Activated naive CD8-positive, alpha-beta T cell treated with anti-CD3 and anti-CD28 coated beads, Interleukin-2, amount 10 ng/mL, durations not matched to agents 7 days and 5 days (primary cell): ENCODE results near the gene NACC2. TPM values are rescaled to one million over a fixed set of nuclear protein-coding genes. Genes with fewer than 3 reads are reported as not detected.
A peak's percentile ranks its signal among the peaks of the same experiment; 100 is the strongest.

ENCODE experiments used
- ATAC-seq: fragments of 150-1000 bp; cut with Tn5 transposase; one replicate; pipeline ENCODE4 v1.10.0; 2021; ENCODE audit warnings: low read depth, moderate library complexity
- POLR2A ChIA-PET: fragments of 350-600 bp; sonication (Branson Sonifier 250); formaldehyde crosslinking; loops from one replicate; lab custom pipeline; 2021; ENCODE audit warnings: antibody characterized with exemption; lab: Charles Lee
- DNase-seq: peaks from one replicate; pipeline ENCODE4 v3.0.0; 2021
- H3K27ac Mint-ChIP-seq: one replicate; pipeline ENCODE4 v1.8.0; 2022; ENCODE audit warnings: mild to moderate bottlenecking, mixed read lengths
- H3K27me3 Mint-ChIP-seq: one replicate; pipeline ENCODE4 v1.8.0; 2022; ENCODE audit warnings: mild to moderate bottlenecking, moderate library complexity, mixed read lengths
- H3K36me3 Mint-ChIP-seq: one replicate; pipeline ENCODE4 v1.8.0; 2021; ENCODE audit warnings: mild to moderate bottlenecking, mixed read lengths
- H3K4me1 Mint-ChIP-seq: one replicate; pipeline ENCODE4 v1.8.0; 2021; ENCODE audit warnings: mixed read lengths
- H3K4me3 Mint-ChIP-seq: one replicate; pipeline ENCODE4 v1.8.0; 2022; ENCODE audit warnings: mild to moderate bottlenecking, moderate library complexity, mixed read lengths
- H3K9me3 Mint-ChIP-seq: one replicate; pipeline ENCODE4 v1.8.0; 2021; ENCODE audit warnings: mixed read lengths
- total RNA-seq, 2 experiments: library from RNA; stranded (reverse); gene quantifications; one replicate each; pipeline ENCODE4 v1.2.3, GENCODE V29; 2021

Gene NACC2, protein sequence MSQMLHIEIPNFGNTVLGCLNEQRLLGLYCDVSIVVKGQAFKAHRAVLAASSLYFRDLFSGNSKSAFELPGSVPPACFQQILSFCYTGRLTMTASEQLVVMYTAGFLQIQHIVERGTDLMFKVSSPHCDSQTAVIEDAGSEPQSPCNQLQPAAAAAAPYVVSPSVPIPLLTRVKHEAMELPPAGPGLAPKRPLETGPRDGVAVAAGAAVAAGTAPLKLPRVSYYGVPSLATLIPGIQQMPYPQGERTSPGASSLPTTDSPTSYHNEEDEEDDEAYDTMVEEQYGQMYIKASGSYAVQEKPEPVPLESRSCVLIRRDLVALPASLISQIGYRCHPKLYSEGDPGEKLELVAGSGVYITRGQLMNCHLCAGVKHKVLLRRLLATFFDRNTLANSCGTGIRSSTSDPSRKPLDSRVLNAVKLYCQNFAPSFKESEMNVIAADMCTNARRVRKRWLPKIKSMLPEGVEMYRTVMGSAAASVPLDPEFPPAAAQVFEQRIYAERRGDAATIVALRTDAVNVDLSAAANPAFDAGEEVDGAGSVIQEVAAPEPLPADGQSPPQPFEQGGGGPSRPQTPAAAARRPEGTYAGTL
- 10 to 100 TPM; 10.5 to 11.2 TPM for total RNA-seq

DNA sequence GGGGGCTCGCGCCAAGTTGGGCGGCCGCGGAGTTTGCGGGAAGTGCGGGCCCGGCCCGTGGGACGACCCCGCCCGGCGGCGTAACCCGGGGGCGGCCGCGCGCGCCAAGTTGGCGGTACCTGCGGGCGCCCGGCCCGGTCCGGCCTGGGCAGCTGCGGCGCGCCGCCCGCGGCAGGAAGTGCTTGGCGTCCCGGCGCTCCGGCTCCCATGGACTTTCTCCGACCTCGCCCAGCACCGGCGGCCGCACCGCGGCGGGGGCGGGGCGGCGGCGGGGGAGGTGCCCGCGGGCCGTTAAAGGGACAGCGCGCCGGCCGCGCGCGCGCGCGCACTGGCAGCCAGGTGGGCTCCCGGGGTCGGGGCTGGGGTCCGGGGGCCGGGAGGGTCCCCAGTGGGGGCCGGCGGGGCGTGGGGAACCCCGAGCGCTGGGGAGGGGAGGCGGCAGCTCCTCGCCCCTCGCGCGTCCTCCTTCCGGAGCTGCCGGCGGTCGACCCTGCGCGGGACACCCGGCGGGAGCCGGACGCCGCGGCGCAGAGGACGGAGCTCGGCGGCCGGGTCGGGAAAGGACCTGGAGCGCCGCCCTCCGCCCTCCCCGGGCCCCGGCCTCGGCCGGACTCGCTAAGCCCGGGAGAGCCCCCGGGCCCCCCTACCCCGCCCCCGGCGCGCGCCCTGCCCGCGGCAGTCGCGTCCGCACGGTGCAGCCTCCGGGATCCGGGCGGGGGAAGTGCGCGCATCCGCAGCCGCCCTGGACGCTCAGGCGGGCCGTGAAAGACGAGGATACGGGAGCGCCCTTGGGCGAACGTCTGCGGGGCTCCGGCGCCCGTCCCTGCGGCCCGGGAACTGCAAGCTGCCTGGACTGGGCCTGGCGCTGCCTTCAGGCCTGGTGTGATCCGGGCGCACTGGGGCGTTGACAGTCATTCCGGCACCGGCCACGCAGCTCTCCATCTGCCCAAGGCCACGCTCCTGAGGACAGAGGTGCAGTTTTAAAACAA lies at the start of gene NACC2:
Gene NACC2 (minus strand): TSS at position 220 of the 989 bp plus-strand sequence. CDS start 44,768 bp downstream, outside the sequence.
- no peaks in the 10 kb centered on the region for H3K36me3 Mint-ChIP-seq
- no peaks in the 10 kb centered on the region for H3K9me3 Mint-ChIP-seq
- ATAC-seq (peak; percentile 33), DNase-seq (peak; percentile 68)
- peak within 1 kb of the TSS; percentile 82 for H3K4me3 Mint-ChIP-seq
- H3K27me3 Mint-ChIP-seq = peaks cover 4% of the 10 kb centered on the region
- peaks cover 6% of the 10 kb centered on the region for H3K4me1 Mint-ChIP-seq
- H3K27ac Mint-ChIP-seq = peak within 1 kb of the TSS; percentile 77
- POLR2A ChIA-PET = interaction anchor here (1.2 to 10.0 kb wide), 2 partner anchors 15 to 25 kb away, joined by 4 to 164 read pairs; no protein-coding TSS in a partner anchor

DNA sequence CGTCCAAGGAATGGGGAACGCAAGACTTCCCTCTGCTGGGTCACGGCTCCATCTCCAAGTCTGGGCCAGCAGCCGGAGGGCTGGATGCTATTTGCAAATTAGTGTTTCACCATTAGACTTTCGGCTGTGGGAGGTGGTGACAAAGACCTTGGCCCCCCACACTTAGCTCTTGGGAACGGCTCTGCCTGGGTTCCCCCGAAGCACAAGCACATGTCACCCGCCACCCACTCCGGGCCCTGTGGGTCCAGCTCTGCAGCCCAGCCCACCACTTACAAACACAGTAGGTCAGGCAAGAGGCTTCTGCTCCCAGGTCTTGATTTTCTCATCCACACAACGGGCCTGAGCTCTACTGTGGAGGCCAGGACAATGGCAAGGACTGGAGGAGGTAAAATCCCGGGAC lies 49.4 kb upstream of the NACC2 start:
- no peaks in the 10 kb centered on the region for H3K36me3 Mint-ChIP-seq
- no peak for DNase-seq
- H3K4me3 Mint-ChIP-seq = no peak overlapping the region
- no peaks in the 10 kb centered on the region for H3K9me3 Mint-ChIP-seq
- ATAC-seq = no peak
- peaks cover 3% of the 10 kb centered on the region for H3K27me3 Mint-ChIP-seq
- no peaks in the 10 kb centered on the region for H3K4me1 Mint-ChIP-seq
- H3K27ac Mint-ChIP-seq = no peak overlapping the region
- POLR2A ChIA-PET = no interaction called here

DNA sequence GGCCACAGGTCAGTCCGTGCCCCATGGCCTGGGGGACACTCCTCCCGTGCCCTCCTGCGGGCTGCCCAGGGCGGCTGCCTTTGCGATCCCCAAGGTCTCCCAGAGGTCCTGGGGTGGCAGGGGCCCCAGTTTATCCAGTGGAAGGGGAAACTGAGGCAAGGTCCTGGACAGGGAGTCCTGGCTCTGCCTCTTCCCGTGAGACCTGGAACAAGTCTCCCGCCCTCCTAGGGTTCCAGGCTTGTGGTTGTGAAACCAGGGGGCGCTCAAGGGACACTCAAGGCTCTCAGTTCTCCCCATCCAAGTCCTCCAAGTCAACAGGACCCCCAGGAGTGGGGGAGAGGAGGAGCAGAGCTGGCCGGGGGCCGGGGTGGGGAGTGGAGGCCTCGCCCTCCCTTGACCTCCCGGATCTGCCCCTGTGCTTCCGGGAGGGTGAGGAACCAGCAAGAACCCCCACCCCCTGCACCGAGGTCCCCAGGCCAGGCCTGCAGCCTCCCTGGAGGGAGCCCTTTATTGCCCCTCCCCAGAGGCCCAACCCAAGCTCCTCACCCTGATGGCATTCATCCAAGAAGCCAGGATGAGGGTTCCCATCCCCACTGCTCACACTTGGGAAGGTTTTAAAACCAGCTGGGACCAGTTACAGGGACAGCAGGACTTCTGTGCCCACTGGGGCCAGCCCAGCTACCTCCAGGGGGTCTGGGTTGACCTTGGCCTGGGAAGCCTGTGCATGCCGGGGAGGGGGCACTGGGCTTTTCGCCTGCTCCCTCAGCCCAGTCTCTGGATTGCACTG lies 48.3 kb upstream of the NACC2 start:
- Mint-ChIP-seq H3K27me3 (peaks cover 7% of the 10 kb centered on the region), H3K36me3 (no peaks in the 10 kb centered on the region), H3K4me1 (no peaks in the 10 kb centered on the region), H3K9me3 (no peaks in the 10 kb centered on the region), H3K4me3 (no peak overlapping the region), H3K27ac (no peak overlapping the region)
- ATAC-seq (no peak), DNase-seq (no peak)
- POLR2A ChIA-PET = no interaction called here

DNA sequence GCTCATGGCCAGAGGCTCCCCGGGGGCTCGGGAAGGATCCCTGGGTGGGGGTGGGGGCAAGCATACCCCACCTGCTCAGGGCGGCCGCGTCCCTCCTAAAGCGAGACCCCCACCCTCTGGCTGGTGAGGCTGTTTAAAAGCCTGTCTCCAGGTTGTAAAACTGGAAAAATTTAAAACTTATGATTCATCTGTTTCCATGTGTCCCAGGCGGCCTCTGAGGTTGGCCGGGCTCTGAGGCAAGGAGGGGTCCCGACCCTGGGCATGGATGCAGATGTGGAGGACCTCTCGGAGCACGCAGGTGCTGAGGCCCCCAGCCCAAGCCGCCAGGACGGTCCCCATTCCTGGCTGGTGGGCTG lies 47.7 kb upstream of the NACC2 start:
- H3K9me3 Mint-ChIP-seq = no peaks in the 10 kb centered on the region
- H3K27ac Mint-ChIP-seq = no peak overlapping the region
- H3K36me3 Mint-ChIP-seq = no peaks in the 10 kb centered on the region
- H3K4me1 Mint-ChIP-seq = no peaks in the 10 kb centered on the region
- H3K27me3 Mint-ChIP-seq = peaks cover 7% of the 10 kb centered on the region
- no peak for ATAC-seq
- no peak for DNase-seq
- POLR2A ChIA-PET = no interaction called here
- H3K4me3 Mint-ChIP-seq = no peak overlapping the region

DNA sequence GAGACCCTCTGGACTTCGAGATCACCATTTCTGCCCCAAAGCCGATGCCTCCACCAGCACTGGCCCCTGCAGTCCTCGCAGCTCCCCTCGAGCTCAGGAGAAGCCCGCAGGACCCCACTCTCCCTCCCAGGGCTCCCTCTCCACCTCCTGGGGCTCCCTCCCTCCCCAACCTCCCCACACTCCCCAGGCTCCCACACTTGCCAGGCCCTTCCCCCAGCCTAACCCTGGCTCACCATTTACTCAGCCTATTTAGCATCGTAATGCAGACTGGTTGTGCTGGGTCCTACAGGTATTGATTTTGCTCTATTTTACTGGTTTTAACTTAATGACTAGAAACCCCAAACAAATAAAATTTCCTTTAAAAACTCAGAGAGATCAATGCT lies 47.3 kb upstream of the NACC2 start:
- H3K4me3 Mint-ChIP-seq = no peak overlapping the region
- H3K9me3 Mint-ChIP-seq = no peaks in the 10 kb centered on the region
- H3K36me3 Mint-ChIP-seq = no peaks in the 10 kb centered on the region
- no peak overlapping the region for H3K27ac Mint-ChIP-seq
- ATAC-seq (no peak), DNase-seq (no peak)
- peaks cover 7% of the 10 kb centered on the region for H3K27me3 Mint-ChIP-seq
- no peaks in the 10 kb centered on the region for H3K4me1 Mint-ChIP-seq
- POLR2A ChIA-PET = interaction anchor here (0.6 kb wide), 1 partner anchor 235 kb away, joined by 3 read pairs; the partner anchor contains the start of gene CAMSAP1

DNA sequence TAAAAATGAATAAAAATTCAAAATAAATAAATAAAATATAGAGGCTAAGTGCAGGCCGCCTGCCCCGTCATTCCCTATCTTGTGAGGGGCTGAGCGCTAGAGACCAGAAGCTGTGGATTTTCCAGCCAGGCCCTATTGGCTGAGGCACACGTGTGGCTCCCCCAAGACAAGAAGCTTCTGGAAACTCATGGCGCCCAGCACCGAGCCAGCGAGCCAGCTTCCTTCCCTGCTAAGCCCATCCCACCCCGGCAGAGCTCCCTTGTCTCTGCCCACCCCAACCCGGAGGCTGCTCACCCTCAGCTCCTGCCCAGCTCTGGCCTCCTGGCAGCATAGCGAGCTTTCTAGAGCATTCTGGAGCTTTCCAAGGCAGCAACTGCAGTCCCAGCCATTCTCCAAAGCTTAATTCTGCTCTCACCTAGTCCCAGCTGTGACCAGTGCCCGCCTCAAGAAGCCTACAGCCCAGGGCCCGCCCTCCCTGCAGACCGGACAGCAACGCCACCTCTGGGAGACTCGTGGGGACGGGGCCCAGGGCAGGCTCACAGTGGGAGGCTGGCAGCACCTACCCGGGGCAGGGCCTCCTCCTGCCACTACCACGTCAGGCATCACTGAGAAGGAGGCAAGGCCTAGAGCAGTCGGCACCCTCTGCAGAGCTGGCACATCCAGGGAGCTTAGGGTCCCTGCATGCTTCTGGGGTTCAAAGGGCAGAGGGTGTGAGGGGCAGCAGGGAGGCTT lies 46.8 kb upstream of the NACC2 start:
- DNase-seq (no peak), ATAC-seq (no peak)
- POLR2A ChIA-PET = interaction anchor here (0.6 kb wide), 1 partner anchor 234 kb away, joined by 3 read pairs; the partner anchor contains the start of gene CAMSAP1
- H3K36me3 Mint-ChIP-seq = no peaks in the 10 kb centered on the region
- no peak overlapping the region for H3K27ac Mint-ChIP-seq
- H3K4me1 Mint-ChIP-seq = no peaks in the 10 kb centered on the region
- H3K4me3 Mint-ChIP-seq = no peak overlapping the region
- no peaks in the 10 kb centered on the region for H3K9me3 Mint-ChIP-seq
- peaks cover 7% of the 10 kb centered on the region for H3K27me3 Mint-ChIP-seq

DNA sequence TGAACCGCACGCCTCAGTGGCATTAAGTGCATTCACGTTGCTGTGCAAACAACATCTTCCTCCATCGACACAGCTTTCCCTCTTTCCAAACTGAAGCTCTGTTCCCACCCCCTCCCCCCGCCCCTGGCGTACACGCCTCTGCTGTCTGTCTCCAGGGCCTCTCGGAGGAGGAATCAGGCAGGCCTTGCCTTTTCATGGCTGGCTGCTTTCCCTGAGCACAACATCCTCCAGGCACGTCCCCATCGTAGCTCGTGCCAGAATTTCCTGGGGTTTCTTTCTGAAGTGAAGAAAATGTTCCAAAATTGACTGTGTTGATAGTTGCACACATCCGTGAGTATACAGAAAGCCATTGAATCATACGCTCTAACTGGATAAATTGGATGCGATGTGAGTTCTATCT lies 45.9 kb upstream of the NACC2 start:
- Mint-ChIP-seq H3K4me3 (no peak overlapping the region), H3K27ac (no peak overlapping the region), H3K9me3 (no peaks in the 10 kb centered on the region), H3K36me3 (no peaks in the 10 kb centered on the region), H3K4me1 (no peaks in the 10 kb centered on the region), H3K27me3 (peaks cover 4% of the 10 kb centered on the region)
- POLR2A ChIA-PET = no interaction called here
- DNase-seq (no peak), ATAC-seq (no peak)

DNA sequence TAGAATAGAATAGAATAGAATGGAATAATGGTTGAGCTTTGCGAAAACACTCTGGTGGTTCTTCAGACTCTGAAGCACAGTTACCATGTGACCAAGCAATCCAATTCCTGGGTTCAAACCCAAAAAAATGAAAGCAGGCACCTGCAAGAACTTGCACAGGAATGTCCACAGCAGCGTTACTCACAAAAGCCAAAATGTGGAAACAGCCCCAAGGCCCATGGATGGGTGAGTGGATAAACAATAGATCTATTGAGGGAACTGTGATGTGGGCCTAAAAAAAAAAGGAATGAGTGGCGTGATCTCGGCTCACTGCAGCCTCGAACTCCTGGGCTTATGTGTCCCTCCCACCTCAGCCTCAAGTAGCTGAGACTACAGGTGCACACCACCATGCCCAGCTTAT lies 45.0 kb upstream of the NACC2 start:
- no peak for DNase-seq
- no peaks in the 10 kb centered on the region for H3K4me1 Mint-ChIP-seq
- no peak overlapping the region for H3K4me3 Mint-ChIP-seq
- H3K27ac Mint-ChIP-seq = no peak overlapping the region
- no peak for ATAC-seq
- peaks cover 4% of the 10 kb centered on the region for H3K27me3 Mint-ChIP-seq
- no peaks in the 10 kb centered on the region for H3K9me3 Mint-ChIP-seq
- H3K36me3 Mint-ChIP-seq = no peaks in the 10 kb centered on the region
- POLR2A ChIA-PET = interaction anchor here (0.7 kb wide), 1 partner anchor 193 kb away, joined by 5 read pairs; no protein-coding TSS in a partner anchor

DNA sequence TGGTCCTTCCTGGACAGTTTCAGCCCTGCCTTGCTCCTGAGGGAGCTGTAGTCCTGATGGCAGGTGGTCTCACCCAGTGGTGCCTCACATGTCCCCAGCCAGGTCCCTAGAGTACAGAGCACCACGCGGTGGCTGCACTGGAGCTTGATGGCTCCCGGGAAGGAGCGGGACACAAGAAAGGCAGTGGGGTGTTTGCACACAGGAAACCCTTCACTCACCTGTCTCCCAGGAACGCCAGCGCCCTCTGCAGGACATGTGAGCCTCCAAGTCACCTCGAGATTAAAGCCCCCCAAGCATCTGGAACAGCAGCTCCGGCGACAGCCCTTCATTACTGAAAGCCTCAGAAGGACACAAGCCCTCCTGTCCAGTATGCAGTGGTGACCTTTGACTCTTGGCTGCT lies 43.5 kb upstream of the NACC2 start:
- no peak overlapping the region for H3K27ac Mint-ChIP-seq
- ATAC-seq (peak; percentile 27), DNase-seq (peak; percentile 69)
- H3K9me3 Mint-ChIP-seq = no peaks in the 10 kb centered on the region
- no peaks in the 10 kb centered on the region for H3K4me1 Mint-ChIP-seq
- POLR2A ChIA-PET = no interaction called here
- peaks cover 14% of the 10 kb centered on the region for H3K27me3 Mint-ChIP-seq
- H3K4me3 Mint-ChIP-seq = no peak overlapping the region
- H3K36me3 Mint-ChIP-seq = no peaks in the 10 kb centered on the region

DNA sequence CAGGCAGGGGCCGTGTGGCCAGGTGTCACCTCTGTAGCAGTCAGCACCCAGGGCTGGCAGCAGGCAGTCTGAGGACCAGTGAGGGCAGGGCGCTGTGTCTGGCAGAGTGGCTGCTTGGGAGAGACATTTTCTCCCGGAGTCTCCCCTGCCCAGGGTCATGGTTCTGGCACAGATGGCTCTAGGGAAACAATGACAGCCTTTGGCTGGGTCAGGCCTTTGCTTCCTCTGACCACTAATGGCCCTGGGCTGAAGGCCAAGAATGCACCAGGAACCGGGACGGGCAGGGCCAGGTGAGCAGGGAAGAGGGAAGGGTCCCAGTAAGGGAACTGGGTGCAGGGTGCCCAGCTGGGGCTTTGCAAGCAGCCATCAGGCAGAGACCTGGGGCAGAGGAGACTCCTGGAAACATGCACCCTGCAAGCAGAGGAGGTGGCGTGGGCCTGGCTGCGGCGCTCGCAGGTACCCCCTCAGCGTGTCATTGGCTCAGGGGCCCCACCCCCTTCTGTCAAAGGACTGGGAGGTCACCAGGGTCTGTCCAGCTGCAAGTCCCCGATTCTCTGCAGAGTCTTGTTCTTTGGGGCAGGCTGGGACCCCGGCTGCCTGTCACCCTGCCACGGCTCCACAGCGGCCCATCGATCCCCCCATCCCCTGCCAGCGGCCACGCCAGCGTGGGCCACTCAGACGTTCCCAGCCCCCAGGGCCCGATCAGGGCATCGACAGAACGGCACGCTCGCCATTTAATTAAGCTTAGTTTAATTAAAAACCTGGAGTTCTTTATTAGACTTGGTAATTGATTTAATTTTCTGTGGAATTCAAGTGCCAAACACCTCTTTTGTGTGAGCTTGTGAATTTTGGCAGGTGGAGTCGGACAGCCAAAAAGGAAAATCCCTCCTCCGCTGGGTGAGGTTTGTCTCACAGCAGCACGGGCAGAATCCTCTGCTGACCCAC lies 42.5 kb upstream of the NACC2 start:
- POLR2A ChIA-PET = no interaction called here
- H3K27me3 Mint-ChIP-seq = peaks cover 16% of the 10 kb centered on the region
- peak; percentile 25 for ATAC-seq
- no peaks in the 10 kb centered on the region for H3K4me1 Mint-ChIP-seq
- no peaks in the 10 kb centered on the region for H3K36me3 Mint-ChIP-seq
- DNase-seq = no peak
- H3K9me3 Mint-ChIP-seq = no peaks in the 10 kb centered on the region
- H3K27ac Mint-ChIP-seq = no peak overlapping the region
- H3K4me3 Mint-ChIP-seq = no peak overlapping the region

DNA sequence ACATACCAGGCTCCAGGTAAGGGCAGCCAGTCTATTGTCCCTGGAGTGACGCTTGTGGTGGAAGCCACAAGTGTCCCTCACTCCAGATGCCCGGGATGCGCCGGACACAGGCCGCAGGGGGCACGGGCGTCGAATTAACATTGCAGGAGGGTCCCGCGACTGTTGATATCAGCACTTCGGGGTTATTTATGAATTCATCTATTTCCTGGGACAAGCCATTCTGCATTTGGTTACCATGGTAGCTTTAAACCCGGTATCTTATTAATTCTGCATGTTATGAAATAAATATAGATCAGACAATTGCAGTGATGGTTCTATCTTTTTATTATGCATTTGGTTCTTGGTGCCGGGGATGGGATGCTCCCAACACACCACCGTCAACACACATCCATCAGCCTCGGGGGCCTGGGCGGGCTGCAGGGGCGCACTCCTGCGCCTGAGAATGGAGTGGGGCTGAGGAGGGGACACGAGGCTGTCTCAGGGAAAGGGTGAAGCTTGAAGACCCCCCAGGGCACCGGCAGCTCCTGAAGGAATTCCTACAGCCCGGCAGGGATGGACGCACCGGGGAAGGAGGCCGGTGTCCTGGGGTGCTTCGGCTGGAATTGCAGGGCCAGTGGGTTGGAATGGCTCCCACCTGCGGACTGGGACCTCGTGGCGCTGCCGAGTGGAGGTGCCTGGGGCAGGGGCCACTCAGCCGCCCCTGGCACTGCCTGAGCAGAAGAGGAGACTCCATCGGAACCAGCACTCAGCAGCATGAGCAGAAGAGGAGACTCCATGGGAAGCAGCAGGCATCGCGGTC lies 41.2 kb upstream of the NACC2 start:
- Mint-ChIP-seq H3K9me3 (no peaks in the 10 kb centered on the region), H3K27me3 (peaks cover 21% of the 10 kb centered on the region), H3K4me3 (no peak overlapping the region), H3K27ac (no peak overlapping the region), H3K4me1 (no peaks in the 10 kb centered on the region), H3K36me3 (no peaks in the 10 kb centered on the region)
- ATAC-seq (no peak), DNase-seq (no peak)
- POLR2A ChIA-PET = no interaction called here
